Measurements from ENCODE around the gene TNS1. TPM values are rescaled to one million over a fixed set of nuclear protein-coding genes. Genes with fewer than 3 reads are reported as not detected.

The TNS1 gene
- total and polyA plus RNA-seq, 7 experiments from 2014 or later = 0.50 to 5.0 (median 0.81) TPM; not detected in 2

DNA sequence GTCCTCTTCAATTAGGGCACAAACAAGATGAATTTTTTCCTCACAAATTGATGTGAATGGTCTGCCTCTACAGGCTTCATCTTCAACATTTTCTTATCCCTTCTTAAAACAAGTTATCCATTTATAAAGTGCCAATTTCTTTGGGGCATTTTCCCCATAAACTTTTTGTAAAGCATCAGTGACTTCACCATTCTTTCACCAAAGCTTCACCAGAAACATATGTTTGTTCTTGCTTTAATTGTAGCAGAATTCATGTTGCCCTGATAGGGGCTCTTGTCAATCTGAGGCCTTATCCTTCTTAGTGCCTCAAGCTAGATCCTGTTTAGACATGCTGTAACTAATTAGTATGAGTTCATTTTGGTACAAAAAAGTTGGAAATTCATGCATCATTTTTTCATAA lies 226.2 kb downstream of the TNS1 start:
- Histone ChIP-seq H3K4me3 (ENCODE audit: low read length) (no peak overlapping the region), H3K27me3 (ENCODE audit: control insufficient read depth in 2 of 2, insufficient read depth in 2 of 2, low read length in 2 of 2) (no peaks in the 10 kb centered on the region), H3K36me3 (ENCODE audit: control insufficient read depth in 2 of 3, insufficient read depth in 3 of 3, low read length in 3 of 3) (no peaks in the 10 kb centered on the region), H3K4me1 (ENCODE audit: control insufficient read depth in 2 of 2, insufficient read depth in 2 of 2, low read length in 2 of 2) (no peaks in the 10 kb centered on the region), H3K27ac (ENCODE audit: low read depth, low read length) (no peak overlapping the region), H3K9me3 (ENCODE audit: control insufficient read depth in 2 of 3, low read length in 3 of 3) (no peaks in the 10 kb centered on the region)
- Mint-ChIP-seq H3K9me3 (peaks cover 0 to 4% (median 0%) of the 10 kb centered on the region in 11 donors), H3K36me3 (peaks cover 0 to 15% (median 6%) of the 10 kb centered on the region in 5 donors), H3K4me3 (no peak overlapping the region), H3K4me1 (peaks cover 3 to 23% (median 13%) of the 10 kb centered on the region in 7 donors), H3K27ac (no peak overlapping the region), H3K27me3 (peaks cover 0 to 20% (median 0%) of the 10 kb centered on the region in 5 donors)
- ChIA-PET CTCF (interaction anchor here (0.8 kb wide), 1 partner anchor 217 kb away, joined by 3 read pairs; no protein-coding TSS in a partner anchor), POLR2A (no interaction called here)
- ATAC-seq (no peak), DNase-seq (no peak)
- intact Hi-C loops (cut with micrococcal nuclease) = no loop called here

DNA sequence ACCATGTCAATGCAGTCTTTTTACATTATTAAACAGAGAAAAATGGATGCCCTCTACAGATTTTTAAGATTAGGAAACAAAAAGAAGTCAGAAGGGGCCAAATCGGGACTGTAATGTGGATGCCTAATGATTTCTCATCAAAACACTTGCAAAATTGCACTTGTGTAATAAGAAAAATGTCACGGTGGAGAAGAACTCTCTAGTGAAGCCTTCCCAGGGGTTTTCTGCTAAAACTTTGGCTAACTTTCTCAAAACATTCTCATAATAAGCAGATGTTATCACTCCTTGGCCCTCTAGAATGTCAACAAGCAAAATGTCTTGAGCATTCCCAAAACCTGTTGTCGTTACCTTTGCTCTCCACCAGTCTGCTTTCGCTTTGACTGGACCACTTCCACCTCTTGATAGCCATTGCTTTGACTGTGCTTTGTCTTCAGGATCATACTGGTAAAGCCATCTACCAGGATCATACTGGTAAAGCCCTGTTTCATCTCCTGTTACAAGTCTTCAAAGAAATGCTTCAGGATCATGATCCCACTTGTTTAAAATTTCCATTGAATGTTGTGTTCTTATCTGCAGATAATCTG lies 226.8 kb downstream of the TNS1 start:
- CTCF ChIA-PET = no interaction called here
- H3K27ac ChIP-seq (ENCODE audit: low read depth, low read length) = no peak overlapping the region
- ATAC-seq = no peak
- POLR2A ChIA-PET = no interaction called here
- intact Hi-C loops (cut with micrococcal nuclease) = no loop called here
- no peaks in the 10 kb centered on the region for H3K27me3 ChIP-seq (ENCODE audit: control insufficient read depth in 2 of 2, insufficient read depth in 2 of 2, low read length in 2 of 2)
- H3K4me3 ChIP-seq (ENCODE audit: low read length) = no peak overlapping the region
- H3K36me3 ChIP-seq (ENCODE audit: control insufficient read depth in 2 of 3, insufficient read depth in 3 of 3, low read length in 3 of 3) = no peaks in the 10 kb centered on the region
- DNase-seq = no peak
- H3K27ac Mint-ChIP-seq = no peak overlapping the region
- no peak overlapping the region for H3K4me3 Mint-ChIP-seq
- no peaks in the 10 kb centered on the region for H3K4me1 ChIP-seq (ENCODE audit: control insufficient read depth in 2 of 2, insufficient read depth in 2 of 2, low read length in 2 of 2)
- peaks cover 0 to 11% (median 3%) of the 10 kb centered on the region in 5 donors for H3K36me3 Mint-ChIP-seq
- H3K27me3 Mint-ChIP-seq = peaks cover 0 to 21% (median 0%) of the 10 kb centered on the region in 5 donors
- peaks cover 0 to 4% (median 0%) of the 10 kb centered on the region in 11 donors for H3K9me3 Mint-ChIP-seq
- peaks cover 3 to 22% (median 10%) of the 10 kb centered on the region in 7 donors for H3K4me1 Mint-ChIP-seq
- no peaks in the 10 kb centered on the region for H3K9me3 ChIP-seq (ENCODE audit: control insufficient read depth in 2 of 3, low read length in 3 of 3)

DNA sequence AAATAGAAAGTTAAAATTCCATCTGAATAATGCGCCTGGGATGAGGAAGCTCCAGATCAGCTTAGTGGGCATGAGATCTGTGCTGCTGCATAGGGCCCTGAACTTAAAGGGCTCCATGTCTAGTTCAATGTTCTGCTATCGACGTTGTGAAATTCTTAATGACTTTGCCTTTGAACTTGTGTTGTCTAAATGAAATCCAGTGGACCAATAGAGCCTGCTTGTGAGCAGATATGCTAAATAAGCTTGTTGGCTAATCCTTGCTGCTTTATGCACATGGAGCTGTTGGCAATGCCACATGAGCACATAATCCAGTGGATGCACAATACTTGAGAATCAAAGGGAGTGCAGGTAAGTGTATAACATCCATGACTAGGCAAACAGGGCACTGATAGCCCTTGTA lies 228.6 kb downstream of the TNS1 start:
- POLR2A ChIA-PET = no interaction called here
- intact Hi-C loops (cut with micrococcal nuclease) = no loop called here

DNA sequence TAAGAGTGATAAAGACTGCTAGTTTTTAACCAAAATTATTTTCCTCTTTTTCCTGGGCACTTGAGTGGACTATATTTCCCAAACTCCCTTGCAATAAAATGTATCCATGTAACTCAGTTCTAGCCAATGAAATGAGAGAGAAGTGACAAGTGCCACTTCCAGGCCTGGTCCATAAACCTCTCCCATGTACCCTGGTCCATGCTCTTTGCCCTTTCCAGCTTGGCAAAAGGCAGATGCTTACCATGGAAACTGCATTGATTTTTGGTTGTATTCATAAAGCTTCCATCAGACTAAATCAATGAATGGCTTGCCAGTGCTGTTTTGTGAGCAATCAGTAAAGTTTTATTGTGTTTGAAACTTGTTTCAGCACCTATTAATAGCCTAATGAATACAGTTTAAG lies 229.3 kb downstream of the TNS1 start:
- H3K4me1 ChIP-seq (ENCODE audit: control insufficient read depth in 2 of 2, insufficient read depth in 2 of 2, low read length in 2 of 2) = no peaks in the 10 kb centered on the region
- H3K27ac Mint-ChIP-seq = no peak overlapping the region
- ChIA-PET POLR2A (no interaction called here), CTCF (interaction anchor here (0.9 kb wide), 1 partner anchor 10 kb away, joined by 4 read pairs; no protein-coding TSS in a partner anchor)
- H3K27ac ChIP-seq (ENCODE audit: low read depth, low read length) = no peak overlapping the region
- H3K4me3 ChIP-seq (ENCODE audit: low read length) = no peak overlapping the region
- H3K27me3 Mint-ChIP-seq = peaks cover 0 to 18% (median 0%) of the 10 kb centered on the region in 5 donors
- no peaks in the 10 kb centered on the region for H3K36me3 ChIP-seq (ENCODE audit: control insufficient read depth in 2 of 3, insufficient read depth in 3 of 3, low read length in 3 of 3)
- DNase-seq = no peak
- H3K27me3 ChIP-seq (ENCODE audit: control insufficient read depth in 2 of 2, insufficient read depth in 2 of 2, low read length in 2 of 2) = no peaks in the 10 kb centered on the region
- ATAC-seq = no peak
- H3K4me1 Mint-ChIP-seq = peaks cover 0 to 5% (median 0%) of the 10 kb centered on the region in 7 donors
- H3K9me3 ChIP-seq (ENCODE audit: control insufficient read depth in 2 of 3, low read length in 3 of 3) = no peaks in the 10 kb centered on the region
- H3K4me3 Mint-ChIP-seq = no peak overlapping the region
- intact Hi-C loops (cut with micrococcal nuclease) = no loop called here
- peaks cover 0 to 15% (median 3%) of the 10 kb centered on the region in 5 donors for H3K36me3 Mint-ChIP-seq
- H3K9me3 Mint-ChIP-seq = peaks cover 0 to 8% (median under 1%) of the 10 kb centered on the region in 11 donors

More for the DNA sequence above, 228.6 kb downstream of the TNS1 start:
- no peak overlapping the region for H3K4me3 Mint-ChIP-seq
- Histone ChIP-seq H3K27ac (ENCODE audit: low read depth, low read length) (no peak overlapping the region), H3K9me3 (ENCODE audit: control insufficient read depth in 2 of 3, low read length in 3 of 3) (no peaks in the 10 kb centered on the region), H3K4me3 (ENCODE audit: low read length) (no peak overlapping the region), H3K4me1 (ENCODE audit: control insufficient read depth in 2 of 2, insufficient read depth in 2 of 2, low read length in 2 of 2) (no peaks in the 10 kb centered on the region), H3K36me3 (ENCODE audit: control insufficient read depth in 2 of 3, insufficient read depth in 3 of 3, low read length in 3 of 3) (no peaks in the 10 kb centered on the region), H3K27me3 (ENCODE audit: control insufficient read depth in 2 of 2, insufficient read depth in 2 of 2, low read length in 2 of 2) (no peaks in the 10 kb centered on the region)
- H3K9me3 Mint-ChIP-seq = peaks cover 0 to 6% (median 0%) of the 10 kb centered on the region in 11 donors
- H3K36me3 Mint-ChIP-seq = peaks cover 0 to 15% (median 3%) of the 10 kb centered on the region in 5 donors
- DNase-seq (no peak), ATAC-seq (no peak)
- peaks cover 0 to 18% (median 0%) of the 10 kb centered on the region in 5 donors for H3K27me3 Mint-ChIP-seq
- CTCF ChIA-PET = interaction anchor here (0.7 to 0.9 kb wide), 2 partner anchors 11 to 1079 kb away, joined by 3 to 4 read pairs; partner anchors contain the start of gene IGFBP5
- no peak overlapping the region for H3K27ac Mint-ChIP-seq
- H3K4me1 Mint-ChIP-seq = peaks cover 0 to 8% (median 0%) of the 10 kb centered on the region in 7 donors

DNA sequence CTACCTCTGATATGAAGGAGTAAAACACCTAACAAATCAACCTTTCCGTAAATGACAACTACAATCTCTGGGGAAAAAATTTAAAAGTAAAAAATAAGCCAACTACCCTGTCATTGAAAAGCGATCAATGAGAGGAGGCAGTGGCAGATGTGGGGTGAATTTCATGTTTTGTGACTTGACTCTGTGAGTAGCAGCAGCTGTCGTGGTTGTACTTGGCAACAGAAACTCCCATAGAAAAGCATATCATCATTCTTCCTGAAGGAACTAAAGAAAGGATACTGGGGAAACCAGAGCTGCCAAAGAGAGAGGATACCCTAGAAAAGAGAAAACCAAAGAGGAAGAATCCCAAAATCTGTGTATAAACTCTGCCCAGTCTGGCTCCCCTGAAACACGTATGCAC lies 236.4 kb downstream of the TNS1 start:
- peaks cover 0 to 22% (median 17%) of the 10 kb centered on the region in 5 donors for H3K27me3 Mint-ChIP-seq
- Histone ChIP-seq H3K4me1 (ENCODE audit: control insufficient read depth in 2 of 2, insufficient read depth in 2 of 2, low read length in 2 of 2) (no peaks in the 10 kb centered on the region), H3K9me3 (ENCODE audit: control insufficient read depth in 2 of 3, low read length in 3 of 3) (peaks cover 0 to 11% (median 9%) of the 10 kb centered on the region in 3 experiments), H3K27ac (ENCODE audit: low read depth, low read length) (no peak overlapping the region), H3K36me3 (ENCODE audit: control insufficient read depth in 2 of 3, insufficient read depth in 3 of 3, low read length in 3 of 3) (no peaks in the 10 kb centered on the region), H3K27me3 (ENCODE audit: control insufficient read depth in 2 of 2, insufficient read depth in 2 of 2, low read length in 2 of 2) (no peaks in the 10 kb centered on the region), H3K4me3 (ENCODE audit: low read length) (no peak overlapping the region)
- H3K9me3 Mint-ChIP-seq = peaks cover 0 to 46% (median 15%) of the 10 kb centered on the region in 11 donors
- CTCF ChIA-PET = no interaction called here
- no peak for DNase-seq
- no peak overlapping the region for H3K4me3 Mint-ChIP-seq
- peaks cover 1 to 23% (median 19%) of the 10 kb centered on the region in 5 donors for H3K36me3 Mint-ChIP-seq
- no peaks in the 10 kb centered on the region for H3K4me1 Mint-ChIP-seq
- no peak overlapping the region for H3K27ac Mint-ChIP-seq
- intact Hi-C loops (cut with micrococcal nuclease) = no loop called here
- POLR2A ChIA-PET = no interaction called here
- ATAC-seq = no peak

DNA sequence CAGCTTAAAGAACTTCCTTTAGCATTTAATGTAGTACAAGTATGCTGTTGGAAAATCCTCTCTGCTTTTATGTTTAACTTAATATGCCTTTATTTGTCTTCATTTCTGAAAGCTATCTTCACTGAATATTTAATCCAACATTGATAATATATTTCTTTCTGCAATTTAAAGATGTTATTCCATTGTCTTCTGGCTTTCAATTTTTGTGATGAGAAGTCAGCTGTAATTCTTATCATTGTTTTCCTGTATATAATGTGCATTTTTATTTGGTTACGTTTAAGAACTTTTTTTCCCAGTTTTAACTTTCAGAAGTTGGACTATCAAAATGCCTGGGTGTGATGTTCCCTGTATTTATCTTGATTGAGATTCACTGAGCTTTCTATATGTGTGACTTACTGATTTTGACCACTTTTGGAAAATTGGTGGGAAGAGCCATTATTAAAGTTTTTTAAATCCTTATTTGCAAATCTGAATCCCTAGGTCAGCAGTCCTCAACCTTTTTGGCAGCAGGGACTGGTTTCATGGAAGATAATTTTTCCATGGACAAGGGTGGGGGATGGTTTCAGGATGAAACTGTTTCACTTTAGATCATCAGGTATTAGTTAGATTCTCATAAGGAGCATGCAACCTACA lies 241.0 kb downstream of the TNS1 start:
- CTCF ChIA-PET = no interaction called here
- no peak overlapping the region for H3K27ac Mint-ChIP-seq
- no peak for ATAC-seq
- Histone ChIP-seq H3K4me3 (ENCODE audit: low read length) (no peak overlapping the region), H3K4me1 (ENCODE audit: control insufficient read depth in 2 of 2, insufficient read depth in 2 of 2, low read length in 2 of 2) (peaks cover 0 to 1% of the 10 kb centered on the region in 2 donors), H3K27me3 (ENCODE audit: control insufficient read depth in 2 of 2, insufficient read depth in 2 of 2, low read length in 2 of 2) (no peaks in the 10 kb centered on the region), H3K36me3 (ENCODE audit: control insufficient read depth in 2 of 3, insufficient read depth in 3 of 3, low read length in 3 of 3) (no peaks in the 10 kb centered on the region), H3K9me3 (ENCODE audit: control insufficient read depth in 2 of 3, low read length in 3 of 3) (peaks cover 0 to 11% (median 9%) of the 10 kb centered on the region in 3 experiments), H3K27ac (ENCODE audit: low read depth, low read length) (no peak overlapping the region)
- H3K36me3 Mint-ChIP-seq = peaks cover 0 to 17% (median 14%) of the 10 kb centered on the region in 5 donors
- H3K27me3 Mint-ChIP-seq = peaks cover 0 to 22% (median 9%) of the 10 kb centered on the region in 5 donors
- POLR2A ChIA-PET = no interaction called here
- intact Hi-C loops (cut with micrococcal nuclease) = no loop called here
- peaks cover 0 to 42% (median 17%) of the 10 kb centered on the region in 11 donors for H3K9me3 Mint-ChIP-seq
- no peak overlapping the region for H3K4me3 Mint-ChIP-seq
- DNase-seq = no peak
- H3K4me1 Mint-ChIP-seq = peaks cover 0 to 8% (median 4%) of the 10 kb centered on the region in 7 donors
